HepG2 (cell line): ENCODE measurements around the gene HPCAL1. TPM values are rescaled to one million over a fixed set of nuclear protein-coding genes. Genes with fewer than 3 reads are reported as not detected.
A peak's percentile ranks its signal among the peaks of the same experiment; 100 is the strongest.

ENCODE experiments used
- ATF7 ChIP-seq, 2 experiments: fragments of 450-650 bp in 1 of 2; sonication (generic) in 1 of 2; formaldehyde crosslinking in 1 of 2; IDR thresholded peaks; 2 replicates each; pipeline versions ENCODE4 v1.4.0 to v1.6.1; 2016 to 2020; ENCODE audit warnings: antibody characterized with exemption in 1 of 2, mild to moderate bottlenecking in 1 of 2, missing genetic modification reagents in 1 of 2
- BORCS8-MEF2B ChIP-seq: sonication (generic); formaldehyde crosslinking; IDR thresholded peaks from 2 replicates; pipeline ENCODE4 v1.8.0; 2022; ENCODE audit warnings: mild to moderate bottlenecking, missing genetic modification reagents
- CCDC6 ChIP-seq: sonication (generic); formaldehyde crosslinking; IDR thresholded peaks from 2 replicates; pipeline ENCODE4 v1.8.1; 2022; ENCODE audit warnings: mild to moderate bottlenecking, missing genetic modification reagents, moderate library complexity
- FOXK2 ChIP-seq: fragments of 450-650 bp; IDR thresholded peaks from 2 replicates; pipeline ENCODE4 v1.6.1; 2016
- GATAD2A ChIP-seq: IDR thresholded peaks from 2 replicates; pipeline ENCODE4 v1.6.1; 2016
- HDAC1 ChIP-seq: sonication (generic); formaldehyde crosslinking; IDR thresholded peaks from 2 replicates; pipeline ENCODE4 v1.5.1; 2020; ENCODE audit warnings: mild to moderate bottlenecking, missing genetic modification reagents
- HDAC2 ChIP-seq: sonication (generic); formaldehyde crosslinking; IDR thresholded peaks from 2 replicates; pipeline ENCODE4 v1.4.0; 2020; ENCODE audit warnings: missing genetic modification reagents
- IKZF5 ChIP-seq: IDR thresholded peaks from 2 replicates; pipeline ENCODE4 v1.6.1; 2018; ENCODE audit warnings: missing genetic modification reagents, mild to moderate bottlenecking, missing compliant biosample characterization
- MED8 ChIP-seq: sonication (generic); formaldehyde crosslinking; IDR thresholded peaks from 2 replicates; pipeline ENCODE4 v1.8.1; 2023; ENCODE audit warnings: mild to moderate bottlenecking, missing genetic modification reagents; ENCODE audit not compliant: insufficient replicate concordance
- MIXL1 ChIP-seq: IDR thresholded peaks from 2 replicates; pipeline ENCODE4 v1.6.1; 2016
- NCOA2 ChIP-seq: sonication (generic); formaldehyde crosslinking; IDR thresholded peaks from 2 replicates; pipeline ENCODE4 v1.8.0; 2022; ENCODE audit warnings: inconsistent platforms
- NRL ChIP-seq: sonication (generic); formaldehyde crosslinking; IDR thresholded peaks from 2 replicates; pipeline ENCODE4 v1.5.0; 2020; ENCODE audit warnings: missing genetic modification reagents, mild to moderate bottlenecking, moderate library complexity, borderline replicate concordance
- PHF21A ChIP-seq: sonication (generic); formaldehyde crosslinking; IDR thresholded peaks from 2 replicates; pipeline ENCODE4 v1.5.0; 2020; ENCODE audit warnings: mild to moderate bottlenecking, missing genetic modification reagents
- PHF5A ChIP-seq: IDR thresholded peaks from one replicate; pipeline ENCODE4 v1.6.1; 2018; ENCODE audit warnings: low read depth, missing genetic modification reagents; ENCODE audit not compliant: unreplicated experiment
- POLR2A ChIP-seq, 2 experiments: IDR thresholded peaks; 2 replicates each; pipeline ENCODE4 v1.6.1; 2011; ENCODE audit warnings: low read depth in 2 of 2, low read length in 2 of 2, mild to moderate bottlenecking in 1 of 2, moderate library complexity in 1 of 2; ENCODE audit not compliant: insufficient read depth in 1 of 2
- PPARG ChIP-seq: conservative IDR thresholded peaks from 2 replicates; pipeline ENCODE4 v1.6.1; 2016; ENCODE audit warnings: missing biosample characterization, missing genetic modification reagents
- PRDM4 ChIP-seq: sonication (generic); formaldehyde crosslinking; IDR thresholded peaks from 2 replicates; pipeline ENCODE4 v1.9.0; 2021; ENCODE audit warnings: missing genetic modification reagents, borderline replicate concordance
- TSC22D2 ChIP-seq: sonication (generic); formaldehyde crosslinking; IDR thresholded peaks from 2 replicates; pipeline ENCODE4 v1.5.1; 2020; ENCODE audit warnings: missing genetic modification reagents, mild to moderate bottlenecking, borderline replicate concordance
- ZBTB21 ChIP-seq: sonication (generic); formaldehyde crosslinking; IDR thresholded peaks from 2 replicates; pipeline ENCODE4 v1.4.0; 2020; ENCODE audit warnings: missing genetic modification reagents
- ZFP36L2 ChIP-seq: sonication (generic); formaldehyde crosslinking; IDR thresholded peaks from 2 replicates; pipeline ENCODE4 v1.4.0; 2020; ENCODE audit warnings: missing genetic modification reagents
- ZMYM3 ChIP-seq: sonication (generic); formaldehyde crosslinking; IDR thresholded peaks from 2 replicates; pipeline ENCODE4 v1.5.1; 2020; ENCODE audit warnings: mild to moderate bottlenecking, missing genetic modification reagents
- ZNF12 ChIP-seq: sonication (generic); formaldehyde crosslinking; IDR thresholded peaks from 2 replicates; pipeline ENCODE4 v1.5.0; 2020; ENCODE audit warnings: missing genetic modification reagents
- ZNF430 ChIP-seq: sonication (generic); formaldehyde crosslinking; IDR thresholded peaks from 2 replicates; pipeline ENCODE4 v1.9.0; 2021; ENCODE audit warnings: mild to moderate bottlenecking, missing genetic modification reagents
- ZNF558 ChIP-seq: sonication (generic); formaldehyde crosslinking; IDR thresholded peaks from 2 replicates; pipeline ENCODE4 v1.9.0; 2022; ENCODE audit warnings: mild to moderate bottlenecking, missing genetic modification reagents, borderline replicate concordance
- ZNF572 ChIP-seq: sonication (generic); formaldehyde crosslinking; IDR thresholded peaks from 2 replicates; pipeline ENCODE4 v1.5.1; 2020; ENCODE audit warnings: mild to moderate bottlenecking, missing genetic modification reagents
- ZNF598 ChIP-seq: sonication (generic); formaldehyde crosslinking; IDR thresholded peaks from 2 replicates; pipeline ENCODE4 v1.5.1; 2020; ENCODE audit warnings: mild to moderate bottlenecking, missing genetic modification reagents, borderline replicate concordance
- ZNF644 ChIP-seq: IDR thresholded peaks from 2 replicates; pipeline ENCODE4 v1.6.1; 2016; ENCODE audit warnings: low read depth
- ZNF746 ChIP-seq: sonication (generic); formaldehyde crosslinking; IDR thresholded peaks from 2 replicates; pipeline ENCODE4 v1.8.0; 2022; ENCODE audit warnings: mild to moderate bottlenecking, missing genetic modification reagents
- ZNF781 ChIP-seq: sonication (generic); formaldehyde crosslinking; IDR thresholded peaks from 2 replicates; pipeline ENCODE4 v1.5.1; 2020; ENCODE audit warnings: borderline replicate concordance, mild to moderate bottlenecking, missing genetic modification reagents; ENCODE audit errors: not compliant biosample characterization
- ZNF782 ChIP-seq: sonication (generic); formaldehyde crosslinking; IDR thresholded peaks from 2 replicates; pipeline ENCODE4 v1.4.0; 2020; ENCODE audit warnings: missing genetic modification reagents, mild to moderate bottlenecking, borderline replicate concordance
- polyA plus RNA-seq, 8 experiments: library from polyadenylated mRNA; depleted of rRNA in 3 of 8; stranded (reverse) in 7 of 8; unstranded in 1 of 8; fragments of >200 nt; fragmentation: Illumina TruSeq in 4 of 8; extraction: Trizol in 4 of 8; gene quantifications; 2 replicates each; pipeline versions ENCODE4 v1.2.1 to v1.2.3, GENCODE V29; 2011 to 2016; ENCODE audit warnings: low read depth in 4 of 8, missing spikeins in 1 of 8, mixed read lengths in 1 of 8; ENCODE audit not compliant: insufficient read depth in 1 of 8
- total RNA-seq, 5 experiments: library from RNA; depleted of rRNA; stranded (reverse); fragments of >200 nt; fragmentation: Illumina TruSeq; extraction: Trizol; gene quantifications; 2 replicates each; pipeline ENCODE4 v1.2.3, GENCODE V29; 2016; ENCODE audit warnings: low read depth in 1 of 5

HPCAL1 gene
- total and polyA plus RNA-seq, 2 of the 13 experiments (the other 11 are each of a cell fraction or from before 2014, with no cell fraction given) = 29.5 to 29.9 TPM

DNA sequence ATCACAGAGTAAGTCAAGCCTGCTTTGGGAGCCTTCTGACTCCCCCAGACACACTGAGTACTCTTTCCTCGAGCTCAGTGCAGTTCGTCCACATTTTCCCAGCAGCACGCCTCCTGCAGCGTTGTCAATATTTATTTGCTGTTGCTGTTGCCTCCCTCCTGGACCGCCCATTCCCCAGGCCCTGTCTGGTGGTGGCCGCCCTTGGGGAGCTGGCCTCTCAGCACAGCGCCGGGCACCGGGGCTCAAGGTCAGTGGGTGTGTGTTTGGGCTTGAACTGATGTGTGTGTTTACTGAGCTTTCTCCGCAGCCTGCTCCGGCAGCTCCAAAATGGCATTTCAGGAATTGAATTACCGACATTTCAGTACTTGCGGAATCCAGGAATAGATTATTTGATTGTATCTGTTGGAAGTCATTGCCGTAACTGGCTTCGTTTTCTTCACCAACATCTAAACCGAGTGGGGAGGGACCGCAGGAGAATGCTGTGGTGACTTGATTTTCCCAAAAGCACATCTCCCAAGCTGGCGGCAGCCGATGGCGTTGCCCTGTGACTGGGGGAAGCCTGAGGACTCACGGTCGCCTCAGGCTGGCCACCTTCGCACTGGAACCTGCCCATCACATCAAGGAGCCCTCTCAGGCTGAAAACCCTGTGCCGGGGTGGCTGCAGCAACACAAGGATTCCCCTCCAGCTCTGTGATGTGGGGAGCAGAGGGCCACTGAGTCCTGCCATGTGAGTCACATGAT lies 66.0 kb downstream of the HPCAL1 start (continued):
- TF ChIP-seq FOXK2 (peak; percentile 87), NCOA2 (CRISPR knock-in tag) (peak; percentile 91), MED8 (CRISPR knock-in tag) (peak; percentile 32), IKZF5 (CRISPR knock-in tag) (peak; percentile 97), ZNF430 (peak; percentile 71), ZNF746 (CRISPR knock-in tag) (peak; percentile 94), ATF7 (IDR thresholded peaks at IDR 0.05) (no peak), ATF7 (CRISPR knock-in tag; IDR thresholded peaks at IDR 0.05) (no peak), PHF5A (CRISPR knock-in tag) (peak; percentile 94), ZMYM3 (CRISPR knock-in tag) (peak; percentile 78), NRL (0 out of 2 replicates have a peak, but pooled peaks have one; percentile 13), GATAD2A (CRISPR knock-in tag) (peak; percentile 98), HDAC2 (peak; percentile 100), ZNF558 (CRISPR knock-in tag) (peak; percentile 74; the same call in 1 of the 2 replicates), PPARG (CRISPR knock-in tag) (peak; percentile 88), ZNF781 (CRISPR knock-in tag) (peak; percentile 40), ZNF644 (CRISPR knock-in tag) (peak; percentile 76; the same call in 1 of the 2 replicates), ZBTB21 (no peak; the same call in 1 of the 2 replicates), CCDC6 (CRISPR knock-in tag) (peak; percentile 91; the same call in 1 of the 2 replicates), HDAC1 (CRISPR knock-in tag) (peak; percentile 99), ZFP36L2 (CRISPR knock-in tag) (0 out of 2 replicates have a peak, but pooled peaks have one; percentile 69), ZNF782 (CRISPR knock-in tag) (peak; percentile 86), ZNF12 (peak; percentile 23; the same call in 1 of the 2 replicates), PHF21A (CRISPR knock-in tag) (peak; percentile 96), ZNF598 (peak; percentile 74; the same call in 1 of the 2 replicates), POLR2A (IDR thresholded peaks at IDR 0.05; ENCODE audit: insufficient read depth in 1 of 2, low read depth in 2 of 2, low read length in 2 of 2) (no peak), MIXL1 (CRISPR knock-in tag) (peak; percentile 64; the same call in 1 of the 2 replicates), PRDM4 (no peak), BORCS8-MEF2B (CRISPR knock-in tag) (peak; percentile 38; the same call in 1 of the 2 replicates), TSC22D2 (CRISPR knock-in tag) (peak; percentile 64; the same call in 1 of the 2 replicates), ZNF572 (peak; percentile 63)
